ENCODE data around the gene MT1X. TPM values are rescaled to one million over a fixed set of nuclear protein-coding genes. Genes with fewer than 3 reads are reported as not detected.

Gene MT1X
- total RNA-seq, 1 donor from 2014 or later = 7.1 TPM

GRCh38 chr16:56684926-56685590 lies 2.8 kb downstream of the MT1X start:
- TF ChIP-seq, protein P1, sequence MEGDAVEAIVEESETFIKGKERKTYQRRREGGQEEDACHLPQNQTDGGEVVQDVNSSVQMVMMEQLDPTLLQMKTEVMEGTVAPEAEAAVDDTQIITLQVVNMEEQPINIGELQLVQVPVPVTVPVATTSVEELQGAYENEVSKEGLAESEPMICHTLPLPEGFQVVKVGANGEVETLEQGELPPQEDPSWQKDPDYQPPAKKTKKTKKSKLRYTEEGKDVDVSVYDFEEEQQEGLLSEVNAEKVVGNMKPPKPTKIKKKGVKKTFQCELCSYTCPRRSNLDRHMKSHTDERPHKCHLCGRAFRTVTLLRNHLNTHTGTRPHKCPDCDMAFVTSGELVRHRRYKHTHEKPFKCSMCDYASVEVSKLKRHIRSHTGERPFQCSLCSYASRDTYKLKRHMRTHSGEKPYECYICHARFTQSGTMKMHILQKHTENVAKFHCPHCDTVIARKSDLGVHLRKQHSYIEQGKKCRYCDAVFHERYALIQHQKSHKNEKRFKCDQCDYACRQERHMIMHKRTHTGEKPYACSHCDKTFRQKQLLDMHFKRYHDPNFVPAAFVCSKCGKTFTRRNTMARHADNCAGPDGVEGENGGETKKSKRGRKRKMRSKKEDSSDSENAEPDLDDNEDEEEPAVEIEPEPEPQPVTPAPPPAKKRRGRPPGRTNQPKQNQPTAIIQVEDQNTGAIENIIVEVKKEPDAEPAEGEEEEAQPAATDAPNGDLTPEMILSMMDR (IDR thresholded peaks at IDR 0.05; ENCODE audit: unreplicated experiment) = no peak
- H3K27me3 Mint-ChIP-seq (ENCODE audit: low read depth) = peaks cover 54% of the 10 kb centered on the region
- H3K4me3 Mint-ChIP-seq = no peak overlapping the region
- H3K27ac Mint-ChIP-seq = no peak overlapping the region
- H3K36me3 Mint-ChIP-seq = peaks cover 3% of the 10 kb centered on the region
- peaks cover 4% of the 10 kb centered on the region for H3K4me1 Mint-ChIP-seq
- no peak for DNase-seq (ENCODE audit: low spot score in 2 of 2, unreplicated experiment in 2 of 2)
- peaks cover 13% of the 10 kb centered on the region for H3K9me3 Mint-ChIP-seq

- H3K27me3 Mint-ChIP-seq (ENCODE audit: low read depth) = peaks cover 48% of the 10 kb centered on the region
- peaks cover 18% of the 10 kb centered on the region for H3K9me3 Mint-ChIP-seq
- no peak overlapping the region for H3K27ac Mint-ChIP-seq
- TF ChIP-seq, protein P1 (IDR thresholded peaks at IDR 0.05; ENCODE audit: unreplicated experiment) = no peak
- peaks cover 3% of the 10 kb centered on the region for H3K36me3 Mint-ChIP-seq
- DNase-seq (ENCODE audit: low spot score in 2 of 2, unreplicated experiment in 2 of 2) = no peak
- peaks cover 11% of the 10 kb centered on the region for H3K4me1 Mint-ChIP-seq
- no peak overlapping the region for H3K4me3 Mint-ChIP-seq
Measured at GRCh38 chr16:56686758-56687157, 4.5 kb downstream of the MT1X start.

GRCh38 chr16:56688762-56689161 lies 6.5 kb downstream of the MT1X start:
- Mint-ChIP-seq H3K27me3 (ENCODE audit: low read depth) (peaks cover 40% of the 10 kb centered on the region), H3K4me3 (no peak overlapping the region), H3K4me1 (peaks cover 20% of the 10 kb centered on the region), H3K27ac (no peak overlapping the region), H3K9me3 (peaks cover 18% of the 10 kb centered on the region), H3K36me3 (peaks cover 3% of the 10 kb centered on the region)
- DNase-seq (ENCODE audit: low spot score in 2 of 2, unreplicated experiment in 2 of 2) = no peak
- TF ChIP-seq, protein P1 (IDR thresholded peaks at IDR 0.05; ENCODE audit: unreplicated experiment) = no peak

- TF ChIP-seq, protein P1 (IDR thresholded peaks at IDR 0.05; ENCODE audit: unreplicated experiment) = no peak
- no peak overlapping the region for H3K4me3 Mint-ChIP-seq
- H3K36me3 Mint-ChIP-seq = peaks cover 3% of the 10 kb centered on the region
- H3K27me3 Mint-ChIP-seq (ENCODE audit: low read depth) = peaks cover 36% of the 10 kb centered on the region
- no peak for DNase-seq (ENCODE audit: low spot score in 2 of 2, unreplicated experiment in 2 of 2)
- H3K9me3 Mint-ChIP-seq = peaks cover 18% of the 10 kb centered on the region
- H3K27ac Mint-ChIP-seq = no peak overlapping the region
- peaks cover 17% of the 10 kb centered on the region for H3K4me1 Mint-ChIP-seq
Measured at GRCh38 chr16:56689171-56689570, 6.9 kb downstream of the MT1X start.

DNA sequence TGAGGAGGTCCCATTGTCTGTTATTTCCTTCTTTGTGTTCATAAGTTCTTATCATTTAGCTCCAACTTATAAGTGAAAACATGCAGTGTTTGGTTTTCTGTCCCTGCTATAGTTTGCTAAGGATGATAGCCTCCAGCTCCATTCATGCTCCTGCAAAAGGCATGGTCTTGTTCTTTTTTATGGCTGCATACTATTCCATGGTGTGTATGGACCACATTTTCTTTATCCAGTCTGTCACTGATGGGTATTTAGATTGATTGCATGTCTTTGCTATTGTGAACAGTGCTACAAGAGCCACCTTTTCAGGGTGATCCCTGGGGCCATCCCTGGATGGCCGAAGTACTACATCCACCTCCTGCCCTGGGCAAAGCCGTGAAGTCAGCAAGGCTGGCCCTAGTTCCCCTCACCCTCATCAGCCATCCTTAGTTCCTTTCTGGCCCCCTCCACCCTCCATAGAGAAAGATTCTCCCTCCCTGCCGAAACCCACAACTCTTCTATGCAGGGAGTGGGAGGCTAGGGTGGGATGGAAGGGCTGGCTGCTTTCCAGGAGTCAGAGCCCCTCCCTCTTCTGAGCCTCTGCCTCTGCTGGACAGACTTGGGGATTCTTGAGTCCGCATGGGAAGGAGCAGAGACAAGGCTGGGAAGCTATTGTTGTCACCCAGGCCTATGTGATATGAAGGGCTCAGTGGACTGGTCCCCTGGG lies 8.3 kb downstream of the MT1X start:
- Mint-ChIP-seq H3K27ac (no peak overlapping the region), H3K36me3 (peaks cover 3% of the 10 kb centered on the region), H3K4me1 (peaks cover 17% of the 10 kb centered on the region), H3K4me3 (no peak overlapping the region), H3K9me3 (peaks cover 18% of the 10 kb centered on the region), H3K27me3 (ENCODE audit: low read depth) (peaks cover 25% of the 10 kb centered on the region)
- no peak for DNase-seq (ENCODE audit: low spot score in 2 of 2, unreplicated experiment in 2 of 2)
- TF ChIP-seq, protein P1 (IDR thresholded peaks at IDR 0.05; ENCODE audit: unreplicated experiment) = no peak

Data from mesothelial cell of epicardium (in vitro differentiated cells).